Esophagus squamous epithelium (tissue), 4 donors: ENCODE results near the gene GALNT13.

Source experiments
- CTCF ChIP-seq, 6 experiments: fragments of 450-650 bp in 4 of 6; fragments of 200-600 bp in 2 of 6; sonication (generic) in 2 of 6; IDR thresholded peaks; one replicate each; pipeline ENCODE4 v1.5.1; 2016 to 2019; ENCODE audit warnings: antibody characterized with exemption in 6 of 6, mild to moderate bottlenecking in 4 of 6, moderate library complexity in 4 of 6
- POLR2A ChIP-seq, 4 donors: fragments of 450-650 bp; IDR thresholded peaks; one replicate each; pipeline ENCODE4 v1.6.1; 2017; ENCODE audit warnings: antibody characterized with exemption in 4 of 4, mild to moderate bottlenecking in 4 of 4, moderate library complexity in 3 of 4

GRCh38 chr2:154490530-154490929 lies 618.8 kb downstream of the GALNT13 start:
- TF ChIP-seq POLR2A (IDR thresholded peaks at IDR 0.05) (no peak), CTCF (IDR thresholded peaks at IDR 0.05) (no peak)
